ENCODE results near the gene RELN. TPM values are rescaled to one million over a fixed set of nuclear protein-coding genes. Genes with fewer than 3 reads are reported as not detected.

RELN gene
- total RNA-seq, 2 experiments from 2014 or later = not detected

GRCh38 chr7:103867874-103868273, 121.6 kb downstream of the RELN start:
- intact Hi-C loops (cut with DNase I, micrococcal nuclease) = no loop called here
- H3K27ac Mint-ChIP-seq = no peak overlapping the region
- peaks cover 2% of the 10 kb centered on the region for H3K9me3 Mint-ChIP-seq
- H3K9me3 ChIP-seq (ENCODE audit: control insufficient read depth in 1 of 2, insufficient read depth in 1 of 2, low read length in 2 of 2) = no peaks in the 10 kb centered on the region
- no peak overlapping the region for H3K4me3 Mint-ChIP-seq
- no peak for DNase-seq
- H3K36me3 Mint-ChIP-seq (ENCODE audit: low read depth) = no peaks in the 10 kb centered on the region
- no peaks in the 10 kb centered on the region for H3K36me3 ChIP-seq (ENCODE audit: insufficient read depth, low read length)
- no peak overlapping the region for H3K27ac ChIP-seq (ENCODE audit: low read depth in 1 of 2, low read length in 2 of 2)
- no peak for TF ChIP-seq CTCF (IDR thresholded peaks at IDR 0.05)
- H3K27me3 Mint-ChIP-seq = peaks cover 4% of the 10 kb centered on the region
- H3K4me1 ChIP-seq (ENCODE audit: insufficient read depth, low read length) = no peaks in the 10 kb centered on the region
- H3K27me3 ChIP-seq (ENCODE audit: control insufficient read depth in 1 of 2, insufficient read depth in 2 of 2, low read length in 2 of 2) = peaks cover 0 to 3% of the 10 kb centered on the region in 2 experiments
- POLR2A ChIA-PET = no interaction called here
- ATAC-seq (ENCODE audit: poor library complexity) = no peak
- H3K4me3 ChIP-seq (ENCODE audit: low read length) = no peak overlapping the region
- CTCF ChIA-PET = no interaction called here
- H3K4me1 Mint-ChIP-seq (ENCODE audit: low read depth) = no peaks in the 10 kb centered on the region

- Mint-ChIP-seq H3K9me3 (peaks cover 2% of the 10 kb centered on the region), H3K36me3 (ENCODE audit: low read depth) (no peaks in the 10 kb centered on the region), H3K27ac (no peak overlapping the region), H3K4me3 (no peak overlapping the region), H3K27me3 (peaks cover 4% of the 10 kb centered on the region), H3K4me1 (ENCODE audit: low read depth) (no peaks in the 10 kb centered on the region)
- DNase-seq (no peak), ATAC-seq (ENCODE audit: poor library complexity) (no peak)
- Histone ChIP-seq H3K9me3 (ENCODE audit: control insufficient read depth in 1 of 2, insufficient read depth in 1 of 2, low read length in 2 of 2) (peaks cover 0 to 4% of the 10 kb centered on the region in 2 experiments), H3K4me3 (ENCODE audit: low read length) (no peak overlapping the region), H3K27ac (ENCODE audit: low read depth in 1 of 2, low read length in 2 of 2) (no peak overlapping the region), H3K27me3 (ENCODE audit: control insufficient read depth in 1 of 2, insufficient read depth in 2 of 2, low read length in 2 of 2) (peaks cover 0 to 3% of the 10 kb centered on the region in 2 experiments), H3K4me1 (ENCODE audit: insufficient read depth, low read length) (no peaks in the 10 kb centered on the region), H3K36me3 (ENCODE audit: insufficient read depth, low read length) (no peaks in the 10 kb centered on the region)
- ChIA-PET CTCF (no interaction called here), POLR2A (no interaction called here)
- intact Hi-C loops (cut with DNase I, micrococcal nuclease) = no loop called here
- TF ChIP-seq CTCF (IDR thresholded peaks at IDR 0.05) = no peak
These were observed 122.5 kb downstream of the RELN start for GRCh38 chr7:103866919-103867318.

- Mint-ChIP-seq H3K4me3 (no peak overlapping the region), H3K4me1 (ENCODE audit: low read depth) (no peaks in the 10 kb centered on the region), H3K27ac (no peak overlapping the region), H3K9me3 (no peaks in the 10 kb centered on the region), H3K36me3 (ENCODE audit: low read depth) (no peaks in the 10 kb centered on the region), H3K27me3 (no peaks in the 10 kb centered on the region)
- ChIA-PET POLR2A (no interaction called here), CTCF (interaction anchor here (0.6 kb wide), 1 partner anchor 115 kb away, joined by 3 read pairs; no protein-coding TSS in a partner anchor)
- Histone ChIP-seq H3K4me3 (ENCODE audit: low read length) (no peak overlapping the region), H3K27ac (ENCODE audit: low read depth in 1 of 2, low read length in 2 of 2) (no peak overlapping the region), H3K9me3 (ENCODE audit: control insufficient read depth in 1 of 2, insufficient read depth in 1 of 2, low read length in 2 of 2) (peaks cover 0 to 4% of the 10 kb centered on the region in 2 experiments), H3K27me3 (ENCODE audit: control insufficient read depth in 1 of 2, insufficient read depth in 2 of 2, low read length in 2 of 2) (peaks cover 0 to 3% of the 10 kb centered on the region in 2 experiments), H3K4me1 (ENCODE audit: insufficient read depth, low read length) (no peaks in the 10 kb centered on the region), H3K36me3 (ENCODE audit: insufficient read depth, low read length) (no peaks in the 10 kb centered on the region)
- no peak for TF ChIP-seq CTCF (IDR thresholded peaks at IDR 0.05)
- intact Hi-C loops (cut with DNase I, micrococcal nuclease) = no loop called here
- DNase-seq (no peak), ATAC-seq (ENCODE audit: poor library complexity) (no peak)
These were observed 124.0 kb downstream of the RELN start for GRCh38 chr7:103865442-103865841.

Measured in CD4-positive, alpha-beta T cell (primary cell).